Activated CD8-positive, alpha-beta memory T cell treated with anti-CD3 and anti-CD28 coated beads for 24 hours (primary cell): ENCODE data around the gene SYPL1.
A peak's percentile ranks its signal among the peaks of the same experiment; 100 is the strongest.

Experiments used
- DNase-seq: peaks from one replicate; pipeline ENCODE4 v3.0.0-alpha.2; 2020

SYPL1 gene

GRCh38 chr7:106089647-106090046 lies 22.5 kb downstream of the SYPL1 start:
- no peak for DNase-seq

GRCh38 chr7:106088014-106088413 lies 24.1 kb downstream of the SYPL1 start:
- no peak for DNase-seq

GRCh38 chr7:106086062-106086461 lies 26.1 kb downstream of the SYPL1 start:
- no peak for DNase-seq

- no peak for DNase-seq
These were observed 27.1 kb downstream of the SYPL1 start for GRCh38 chr7:106085015-106085414.

- DNase-seq = no peak
These were observed 28.4 kb downstream of the SYPL1 start for GRCh38 chr7:106083717-106084116.

- DNase-seq = no peak
These were observed 29.8 kb downstream of the SYPL1 start for GRCh38 chr7:106082087-106082854.

GRCh38 chr7:106080300-106080987 lies 31.7 kb downstream of the SYPL1 start:
- DNase-seq = no peak

GRCh38 chr7:106076537-106076936 lies 35.6 kb downstream of the SYPL1 start:
- DNase-seq = no peak

- no peak for DNase-seq
These were observed 36.2 kb downstream of the SYPL1 start for GRCh38 chr7:106075937-106076336.

GRCh38 chr7:106074257-106074656 lies 37.9 kb downstream of the SYPL1 start:
- no peak for DNase-seq

GRCh38 chr7:106073701-106074100 lies 38.4 kb downstream of the SYPL1 start:
- DNase-seq = no peak

GRCh38 chr7:106072715-106073091 lies 39.4 kb downstream of the SYPL1 start:
- DNase-seq = no peak

GRCh38 chr7:106071999-106072714 lies 40.0 kb downstream of the SYPL1 start:
- no peak for DNase-seq

GRCh38 chr7:106071356-106071998 lies 40.6 kb downstream of the SYPL1 start:
- DNase-seq = peak; percentile 79

GRCh38 chr7:106070567-106071254 lies 41.4 kb downstream of the SYPL1 start:
- DNase-seq = no peak

- DNase-seq = no peak
These were observed 41.9 kb downstream of the SYPL1 start for GRCh38 chr7:106070201-106070551.

GRCh38 chr7:106069471-106070200 lies 42.5 kb downstream of the SYPL1 start:
- no peak for DNase-seq

- DNase-seq = no peak
These were observed 43.1 kb downstream of the SYPL1 start for GRCh38 chr7:106068986-106069385.

GRCh38 chr7:106068538-106068961 lies 43.6 kb downstream of the SYPL1 start:
- no peak for DNase-seq

- DNase-seq = no peak
These were observed 44.4 kb downstream of the SYPL1 start for GRCh38 chr7:106067678-106068077.

- no peak for DNase-seq
These were observed 46.3 kb downstream of the SYPL1 start for GRCh38 chr7:106065575-106066500.
